Inflammatory macrophage treated with lipopolysaccharide for 4 hours (primary cell): Measurements from ENCODE around the gene PDE4D.
"Not testable (repeated sequence)": the region's sequence is repeated elsewhere in the genome, so short reads cannot be mapped to it uniquely, and the experiment has no call there.

Source experiments
- DNase-seq: peaks from one replicate; pipeline ENCODE4 v3.0.0-alpha.2; 2020

The PDE4D gene

DNA sequence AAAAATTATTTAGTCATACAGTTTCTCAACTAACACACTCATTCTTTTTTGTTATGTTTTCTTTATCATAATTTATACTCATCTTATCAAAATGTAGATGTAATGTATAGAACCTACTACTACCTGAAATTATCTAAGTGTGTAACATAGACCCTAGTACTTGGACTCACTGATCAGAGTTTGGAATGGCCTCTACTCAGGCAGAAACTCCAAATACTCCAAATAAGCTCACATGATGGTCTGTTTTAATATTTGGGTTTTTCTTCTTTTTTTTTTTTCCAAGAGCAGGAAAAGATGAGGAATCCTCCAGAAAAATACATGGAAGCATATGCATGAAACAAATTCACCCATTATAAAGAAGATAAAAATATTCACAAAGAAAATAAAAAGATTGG, 126.3 kb downstream of the PDE4D start:
- DNase-seq = no peak

DNA sequence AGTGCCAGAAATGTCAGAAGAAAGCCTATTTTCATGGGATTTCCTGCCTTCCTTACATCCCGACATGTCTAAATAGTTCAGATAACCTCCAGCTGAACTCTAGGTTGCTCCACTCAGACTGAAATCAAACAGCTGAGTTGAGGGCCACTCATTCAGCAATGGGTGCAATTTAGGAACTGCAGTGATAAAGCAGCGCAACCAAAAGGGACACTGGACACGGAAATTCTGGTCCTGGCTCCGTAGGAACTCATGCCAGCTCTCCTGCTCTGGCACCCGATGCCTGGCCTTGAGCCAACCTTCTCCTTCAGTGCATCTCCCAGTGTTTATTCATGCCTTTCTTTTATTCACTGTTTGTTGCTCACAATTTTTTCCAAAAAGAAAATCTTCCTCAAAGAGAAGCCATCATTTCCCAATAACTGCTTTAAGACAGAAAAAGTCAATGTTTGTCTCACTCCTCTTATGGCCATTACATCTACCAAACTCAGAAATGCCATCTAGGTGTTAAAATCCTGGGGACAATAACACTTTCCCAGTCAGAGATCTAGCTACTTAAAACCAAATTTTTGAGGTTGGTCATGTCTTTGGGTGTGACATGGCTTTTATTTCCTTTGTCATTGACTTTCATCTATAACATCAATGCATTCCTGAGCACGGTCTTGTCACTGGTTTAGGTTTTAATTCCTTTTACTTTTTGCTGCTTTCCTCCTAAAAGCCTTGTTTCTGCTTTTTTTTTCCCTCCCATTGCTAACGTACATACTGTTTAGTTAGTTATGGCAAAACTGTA, 126.9 kb downstream of the PDE4D start:
- no peak for DNase-seq

DNA sequence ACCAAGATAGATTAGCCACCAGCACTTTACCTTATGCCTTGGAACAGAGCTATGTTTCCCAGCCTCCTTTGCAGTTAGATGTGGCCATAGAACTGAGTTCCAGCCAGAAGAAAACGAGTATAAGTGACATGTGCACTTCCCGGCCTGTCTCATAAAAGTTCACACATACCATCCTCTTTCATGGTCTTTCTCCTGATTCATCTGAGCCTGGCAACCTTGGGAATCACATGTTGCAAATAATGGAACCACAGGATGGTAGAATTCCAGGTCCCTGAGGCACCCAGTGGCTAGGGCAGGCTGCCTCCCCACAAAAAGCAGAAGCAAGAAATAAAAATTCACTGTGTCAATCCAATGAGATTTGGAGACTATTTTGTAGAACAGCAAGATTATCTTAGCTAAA, 128.1 kb downstream of the PDE4D start:
- no peak for DNase-seq

DNA sequence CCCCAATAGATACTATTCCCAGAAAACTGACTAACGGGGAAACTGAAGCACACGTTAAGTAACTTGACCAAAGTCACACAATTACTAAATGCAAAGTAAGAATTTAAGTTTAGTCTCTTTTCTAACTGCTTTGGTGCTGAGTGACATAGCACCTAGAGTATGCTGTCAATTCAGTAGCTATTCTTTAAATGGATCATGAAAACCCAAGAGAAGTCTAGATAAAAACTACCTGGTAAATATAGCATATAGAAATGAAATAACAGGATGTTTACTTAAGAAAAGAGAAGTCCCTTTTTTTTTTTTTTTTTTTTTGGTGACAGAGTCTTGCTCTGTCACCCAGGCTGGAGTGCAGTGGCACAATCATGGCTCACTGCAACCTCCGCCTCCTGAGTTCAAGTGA, 129.2 kb downstream of the PDE4D start:
- no peak for DNase-seq

DNA sequence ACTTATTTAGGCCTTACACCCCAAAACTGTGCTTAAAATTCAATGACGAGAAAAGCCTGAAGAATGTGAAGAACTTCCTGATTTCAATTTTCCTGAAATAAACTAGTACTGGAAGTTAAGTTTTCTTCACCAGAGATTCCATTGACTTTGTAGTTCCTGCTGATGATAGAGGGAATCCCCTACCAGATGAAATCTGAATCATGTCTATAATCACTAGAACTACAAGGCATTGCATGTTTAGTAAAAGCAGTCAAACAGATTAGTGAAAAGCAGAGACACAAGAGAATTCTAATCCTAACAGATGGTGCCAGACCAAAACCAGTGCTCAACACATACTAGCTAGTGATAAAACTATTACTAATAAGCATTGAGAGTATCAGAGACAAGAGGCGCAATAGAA, 130.0 kb downstream of the PDE4D start:
- DNase-seq = no peak

DNA sequence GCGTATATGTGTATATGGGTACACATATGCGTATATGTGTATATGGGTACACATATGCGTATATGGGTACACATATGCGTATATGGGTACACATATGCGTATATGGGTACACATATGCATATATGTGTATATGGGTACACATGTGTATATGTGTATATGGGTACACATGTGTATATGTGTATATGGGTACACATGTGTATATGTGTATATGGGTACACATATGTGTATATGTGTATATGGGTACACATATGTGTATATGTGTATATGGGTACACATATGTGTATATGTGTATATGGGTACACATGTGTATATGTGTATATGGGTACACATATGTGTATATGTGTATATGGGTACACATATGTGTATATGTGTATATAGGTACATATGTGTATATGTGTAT, 131.3 kb downstream of the PDE4D start:
- not testable (repeated sequence) for DNase-seq

DNA sequence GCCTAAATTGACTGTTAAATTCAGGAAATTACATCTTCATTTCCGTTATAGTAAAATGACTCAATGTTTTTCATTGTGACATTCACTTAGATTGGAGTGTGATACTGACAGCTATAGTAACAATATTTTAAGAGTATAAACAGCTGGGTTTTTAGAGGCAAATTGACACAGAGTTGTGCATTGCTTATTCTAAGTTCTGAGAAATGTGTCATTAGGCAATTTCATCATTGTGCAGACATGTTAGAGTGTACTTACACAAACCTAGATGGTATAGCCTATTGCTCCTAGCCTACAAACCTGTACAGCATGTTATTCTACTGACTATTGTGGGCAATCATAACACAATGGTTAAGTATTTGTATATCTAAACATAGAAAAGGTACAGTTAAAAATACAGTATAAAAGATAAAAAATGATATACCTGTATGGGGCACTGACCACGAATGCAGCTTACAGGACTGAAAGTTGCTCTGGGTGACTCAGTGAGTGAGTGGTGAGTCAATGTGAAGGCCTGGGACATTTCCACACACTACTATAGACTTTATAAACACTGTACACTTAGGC, 132.7 kb downstream of the PDE4D start:
- peak; percentile 37 for DNase-seq

DNA sequence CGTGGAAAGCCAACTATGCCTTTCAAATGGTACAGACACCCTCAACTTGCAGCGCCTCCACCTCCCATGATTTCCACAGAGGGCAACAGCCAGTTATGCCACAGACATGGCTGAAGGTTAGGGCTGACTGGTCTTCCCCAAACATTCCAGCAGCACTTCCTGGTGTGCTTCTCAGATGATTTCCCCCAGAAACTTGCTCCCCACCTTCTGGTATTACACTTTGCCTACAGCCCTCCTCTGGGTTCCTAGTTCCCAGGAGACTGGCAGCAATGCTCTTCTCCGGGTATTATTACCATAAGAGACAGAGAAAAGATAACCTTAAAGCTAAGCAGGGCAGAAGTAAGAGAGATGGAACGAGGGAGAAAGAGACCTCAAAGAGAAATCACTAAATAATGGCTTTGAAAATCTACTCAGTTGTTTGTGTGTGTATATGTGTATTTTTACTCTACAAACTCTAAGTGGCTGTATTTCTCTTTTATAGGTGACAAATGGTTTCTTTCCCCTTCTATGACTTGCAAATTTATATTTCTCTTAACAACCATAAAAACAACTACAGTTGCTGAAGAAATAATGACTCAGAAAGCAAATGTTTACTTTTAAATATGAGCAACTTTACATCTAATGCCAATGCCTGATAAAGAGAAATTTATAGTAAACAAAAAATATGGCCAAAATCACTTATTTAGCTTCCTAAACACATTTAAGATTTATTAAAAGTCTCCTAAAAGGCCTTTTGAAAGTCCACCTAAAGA, 133.8 kb downstream of the PDE4D start:
- no peak for DNase-seq

DNA sequence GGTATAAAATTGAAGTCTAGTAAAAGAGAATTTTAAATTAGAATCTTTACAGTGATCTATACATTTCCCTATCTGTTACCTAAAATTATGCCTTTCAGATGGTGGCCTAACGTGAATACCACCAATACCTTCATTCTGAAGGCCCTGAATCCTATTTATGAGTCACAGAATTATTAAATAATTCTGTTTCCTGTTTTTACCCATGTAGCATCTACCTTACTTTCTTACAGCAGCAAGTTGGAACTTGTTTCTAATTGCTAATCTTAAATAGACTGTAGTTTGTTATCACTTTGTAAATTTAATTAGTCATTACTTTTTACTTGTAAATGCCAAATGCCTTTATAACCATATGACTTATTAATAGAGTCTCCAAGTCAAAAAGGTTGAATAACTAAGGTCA, 135.0 kb downstream of the PDE4D start:
- DNase-seq = no peak

DNA sequence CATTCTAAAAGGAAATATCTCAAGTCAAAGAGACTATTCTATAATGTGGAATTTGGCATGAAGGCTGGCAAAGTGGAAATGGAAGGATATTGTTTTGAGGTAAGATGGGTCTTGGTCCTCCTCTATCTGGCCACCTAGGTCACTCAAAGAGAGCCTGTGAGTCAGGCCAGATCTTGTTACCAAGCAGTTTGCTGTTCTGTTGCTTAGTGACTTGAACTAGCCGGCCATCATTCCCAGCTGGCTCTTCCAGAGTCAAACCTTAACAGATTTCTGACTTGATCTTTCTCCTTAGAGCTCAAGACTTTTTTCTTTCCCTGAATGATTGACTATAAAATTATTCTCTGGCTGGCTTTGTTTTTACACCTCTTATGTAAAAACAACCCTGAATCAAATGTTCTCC, 136.1 kb downstream of the PDE4D start:
- no peak for DNase-seq

DNA sequence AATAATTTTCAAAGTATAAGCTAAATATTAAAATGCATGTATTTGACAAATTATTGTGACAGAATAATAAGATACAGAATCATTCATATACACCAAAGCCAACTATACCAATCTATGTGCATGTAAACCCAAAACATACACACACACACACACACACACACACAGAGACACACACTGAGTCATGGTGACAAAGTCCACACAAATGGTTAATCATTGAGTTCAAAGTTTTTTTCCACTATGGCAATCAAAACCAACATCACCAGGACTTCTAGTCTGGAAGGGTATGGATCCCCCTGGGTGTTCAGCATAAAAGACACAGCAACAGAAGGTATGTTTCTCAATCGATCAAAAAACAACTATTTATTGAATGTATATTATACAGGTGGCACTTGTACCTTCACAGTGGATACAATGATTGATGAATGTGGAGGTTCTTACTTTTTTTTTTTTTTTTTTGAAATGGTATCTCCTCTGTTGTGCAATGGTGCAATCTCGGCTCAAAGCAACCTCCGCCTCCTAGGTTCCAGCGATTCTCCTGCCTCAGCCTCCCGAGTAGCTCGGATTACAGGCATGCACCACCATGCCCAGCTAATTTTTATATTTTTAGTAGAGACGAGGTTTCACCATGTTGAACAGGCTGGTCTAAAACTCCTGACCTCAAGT, 137.0 kb downstream of the PDE4D start:
- DNase-seq = no peak

DNA sequence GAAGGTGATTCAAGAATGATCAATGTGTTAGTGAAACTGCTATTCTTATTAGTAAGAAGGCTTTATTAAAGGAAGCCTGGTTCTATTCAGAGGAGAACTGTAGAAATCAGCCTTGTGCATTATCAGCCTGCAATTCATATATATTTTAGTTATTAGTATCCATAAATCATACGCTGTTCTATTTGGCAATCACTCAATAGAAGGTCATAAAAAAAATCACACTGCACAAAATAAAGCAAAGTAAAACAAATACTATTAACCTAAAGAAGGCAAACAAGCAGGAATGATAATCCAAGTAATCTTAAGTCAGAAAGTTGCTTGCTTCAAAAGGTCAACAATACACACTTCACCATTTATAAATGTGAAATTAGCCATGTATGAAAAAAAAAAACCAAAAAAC, 138.1 kb downstream of the PDE4D start:
- DNase-seq = no peak

DNA sequence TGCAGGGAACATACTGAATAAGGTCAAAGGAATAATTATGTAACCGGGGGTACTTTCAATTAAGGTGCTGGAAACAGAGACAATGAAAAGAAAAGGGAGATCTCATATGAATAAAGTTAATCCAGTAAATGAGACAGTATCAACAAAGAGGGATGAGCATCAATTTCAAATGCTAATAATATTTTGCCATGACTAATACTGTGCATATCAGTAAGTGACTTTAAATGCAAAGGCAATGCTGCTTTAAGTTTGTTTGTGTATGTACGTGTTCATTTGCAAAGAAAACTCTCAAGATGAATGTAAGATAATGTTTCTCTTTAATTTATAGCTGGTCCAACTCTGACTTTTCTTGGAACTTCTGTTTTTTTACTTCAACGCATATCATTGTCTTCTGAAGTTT, 139.9 kb downstream of the PDE4D start:
- no peak for DNase-seq

DNA sequence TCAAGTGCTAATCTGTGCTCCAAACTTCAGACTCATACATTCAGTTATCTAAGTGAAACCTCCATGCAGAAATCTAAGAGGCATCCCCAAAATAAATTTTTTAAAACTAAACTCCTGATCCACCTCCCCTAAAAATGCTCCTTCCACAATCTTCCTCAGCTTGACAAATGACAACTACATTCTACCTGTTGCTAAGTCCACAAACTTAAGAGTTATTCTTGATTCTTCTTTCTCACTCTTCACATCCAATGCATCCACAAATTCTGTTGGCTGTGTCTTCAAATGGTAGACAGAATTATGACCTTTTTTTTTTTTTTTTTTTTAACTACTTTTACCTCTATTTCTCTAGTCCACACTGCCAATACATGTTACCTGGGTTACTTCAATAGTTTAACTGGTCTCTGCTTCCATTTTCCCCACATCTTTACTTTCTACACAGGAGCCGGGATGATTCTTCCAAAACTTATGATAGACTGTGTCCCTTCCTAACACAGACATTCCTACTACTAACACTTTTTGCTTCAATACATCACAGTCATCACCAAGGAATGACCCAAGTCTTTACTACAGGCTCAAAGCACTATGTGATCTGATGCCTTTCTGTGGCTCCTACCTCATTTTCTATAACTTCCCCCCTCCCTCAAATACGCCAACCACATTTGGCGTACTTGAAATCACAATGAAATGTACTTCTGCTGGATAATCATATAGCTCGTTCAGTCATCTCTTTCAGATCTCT, 143.6 kb downstream of the PDE4D start:
- DNase-seq = no peak

DNA sequence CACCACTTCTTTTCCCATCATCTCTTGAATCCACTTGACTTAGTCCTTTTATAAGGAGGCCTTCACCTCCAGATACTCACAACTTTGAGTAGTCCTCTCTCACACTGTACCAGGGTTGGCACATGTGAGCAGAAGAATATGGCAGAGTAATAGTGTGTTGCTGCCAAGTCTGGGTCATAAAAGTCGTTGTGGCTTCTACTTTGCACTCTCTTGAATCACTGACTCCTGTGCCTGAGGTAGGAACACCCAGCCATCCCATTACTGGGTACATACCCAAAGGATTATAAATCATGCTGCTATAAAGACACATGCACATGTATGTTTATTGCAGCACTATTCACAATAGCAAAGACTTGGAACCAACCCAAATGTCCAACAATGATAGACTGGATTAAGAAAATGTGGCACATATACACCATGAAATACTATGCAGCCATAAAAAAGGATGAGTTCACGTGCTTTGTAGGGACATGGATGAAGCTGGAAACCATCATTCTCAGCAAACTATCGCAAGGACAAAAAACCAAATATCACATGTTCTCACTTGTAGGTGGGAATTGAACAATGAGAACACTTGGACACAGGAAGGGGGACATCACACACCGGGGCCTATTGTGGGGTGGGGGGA, 145.4 kb downstream of the PDE4D start:
- not testable (repeated sequence) for DNase-seq

DNA sequence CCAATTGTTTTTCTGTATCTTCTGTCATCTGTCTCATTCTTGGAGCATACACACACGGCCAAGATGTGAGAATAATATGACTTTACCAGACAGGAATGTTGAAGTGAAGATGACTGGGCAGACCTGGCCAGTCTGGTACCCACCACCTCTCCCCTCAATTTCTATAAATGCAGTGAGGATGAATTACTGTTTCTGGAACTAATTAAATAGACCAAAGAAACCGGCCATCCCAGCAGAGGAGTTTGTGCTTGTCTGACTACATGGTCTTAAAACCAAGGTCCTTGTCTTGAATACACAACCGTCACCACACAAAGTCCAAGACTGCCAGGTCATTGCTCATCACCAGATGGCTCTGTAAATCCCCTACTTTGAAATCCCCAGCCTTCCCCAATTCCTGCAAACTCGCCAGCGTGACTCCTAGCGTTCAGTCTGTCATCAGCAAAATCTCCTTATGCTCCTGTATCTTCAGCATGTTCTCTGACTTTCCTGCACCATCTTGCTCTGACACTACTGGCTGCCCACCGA, 147.2 kb downstream of the PDE4D start:
- no peak for DNase-seq

DNA sequence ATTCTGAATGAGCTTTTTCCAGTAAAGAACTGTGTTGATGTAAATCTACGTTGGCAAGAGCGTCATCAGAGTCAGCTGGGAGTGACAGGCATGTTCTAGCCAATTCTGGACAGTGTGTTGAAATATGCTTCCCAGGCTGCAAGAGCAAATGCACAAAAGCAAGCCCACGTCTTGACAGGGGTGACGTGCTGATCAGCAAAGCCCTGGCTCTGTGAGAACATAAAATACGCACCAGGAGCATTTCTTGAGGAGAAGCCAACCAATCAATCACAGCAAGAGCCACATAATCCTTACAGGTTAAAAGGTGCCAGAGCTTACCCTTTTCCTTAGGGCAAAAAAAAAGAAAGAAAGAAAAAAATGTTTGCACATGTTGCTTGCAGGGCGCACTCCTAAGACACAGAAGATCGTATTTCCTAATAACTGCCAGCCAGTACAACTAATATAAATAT, 148.1 kb downstream of the PDE4D start:
- DNase-seq = no peak

DNA sequence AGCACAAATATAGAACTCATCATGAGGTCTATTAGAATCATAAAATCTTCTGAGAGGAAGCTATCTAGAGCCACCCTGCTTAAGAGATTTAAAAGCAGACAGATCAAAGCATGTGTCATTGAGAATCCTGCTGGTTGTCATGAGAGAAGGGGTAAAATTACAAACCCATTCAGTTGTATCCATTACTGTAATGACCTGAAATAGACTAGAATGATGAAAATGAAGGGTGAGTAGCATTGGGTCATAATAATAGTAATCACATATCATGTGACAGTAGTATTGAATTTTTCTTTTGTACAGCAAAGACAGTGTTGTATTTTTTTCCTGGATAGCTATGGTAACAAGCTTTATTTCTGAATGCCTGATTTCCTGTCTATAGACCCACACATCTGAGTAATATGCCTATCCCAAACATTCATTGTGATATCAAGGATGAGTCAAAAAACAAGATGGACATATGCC, 149.0 kb downstream of the PDE4D start:
- DNase-seq = no peak

DNA sequence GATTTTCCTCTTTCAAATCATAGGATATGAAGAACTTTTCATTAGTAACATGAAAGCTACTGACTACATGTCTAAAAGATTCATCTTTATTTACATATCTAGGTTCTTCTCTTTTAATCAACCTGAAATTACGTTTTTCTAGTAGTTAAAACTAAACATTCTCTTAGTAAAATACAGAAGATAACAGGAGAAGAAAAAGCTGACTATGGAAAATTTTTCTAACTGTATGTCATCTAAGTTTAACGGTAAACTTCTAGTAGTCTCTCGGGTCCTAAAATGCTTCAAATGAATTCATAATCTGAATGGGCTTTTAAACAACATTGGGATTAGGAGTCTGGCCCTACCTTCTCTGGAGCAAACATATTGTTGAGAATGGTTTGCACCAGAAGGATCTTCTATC, 151.9 kb downstream of the PDE4D start:
- DNase-seq = no peak

DNA sequence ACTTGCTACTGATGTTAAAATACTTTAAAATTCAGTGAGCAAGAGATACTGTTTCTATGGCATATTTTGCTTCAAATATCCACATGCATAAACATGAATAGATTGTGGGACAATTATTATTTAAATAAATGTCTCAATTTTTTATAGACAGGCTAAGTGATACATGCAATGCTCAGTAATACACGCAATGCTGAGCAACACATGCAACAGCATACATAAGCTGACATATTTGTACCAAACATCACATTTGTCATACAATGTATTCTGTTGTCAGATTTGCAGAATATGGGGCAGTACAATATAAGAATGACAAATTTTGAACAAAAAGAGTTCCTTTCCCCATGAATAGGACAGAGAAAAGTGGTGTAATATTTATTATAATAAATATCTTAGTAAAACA, 155.5 kb downstream of the PDE4D start:
- DNase-seq = no peak

DNA sequence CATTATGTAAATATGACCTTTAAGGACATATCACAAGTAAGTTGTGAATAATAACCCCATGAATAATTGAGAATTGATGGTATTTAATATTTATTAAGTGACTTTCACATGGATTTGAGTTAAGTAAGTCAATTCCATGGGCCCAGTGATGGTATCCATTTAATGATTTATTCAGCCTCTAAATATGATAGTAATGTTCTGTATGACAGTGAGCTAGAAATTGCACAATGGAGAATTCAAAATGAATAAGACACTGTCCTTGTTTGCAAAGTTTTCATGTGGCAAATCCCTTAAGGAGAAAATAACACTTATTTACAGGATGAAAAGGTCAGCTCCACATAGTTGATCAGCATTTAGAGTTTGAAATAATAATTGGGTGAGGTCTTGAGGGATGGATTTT, 160.7 kb downstream of the PDE4D start:
- no peak for DNase-seq

DNA sequence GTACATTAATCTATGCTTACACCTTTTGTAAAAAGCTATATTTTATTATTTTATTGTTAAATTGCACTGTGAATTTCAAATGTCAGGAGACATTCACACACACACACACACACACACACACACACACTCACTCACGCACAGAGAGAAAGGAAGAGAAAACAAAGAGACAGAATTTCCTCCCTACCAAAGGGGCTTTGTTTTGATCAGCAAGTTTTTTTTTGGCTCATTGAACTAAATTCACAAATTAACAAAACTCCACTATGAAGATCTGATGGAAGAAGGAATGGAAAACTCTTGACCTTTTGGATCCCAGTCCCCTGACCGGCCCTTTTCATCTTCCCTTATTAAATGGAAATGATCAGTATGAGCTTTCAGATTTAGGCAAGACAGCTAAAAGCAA, 161.2 kb downstream of the PDE4D start:
- DNase-seq = no peak
